Measurements from ENCODE around the gene LTBP2. TPM values are rescaled to one million over a fixed set of nuclear protein-coding genes. Genes with fewer than 3 reads are reported as not detected.

LTBP2 gene
- total RNA-seq, 1 experiment from 2014 or later = not detected

GRCh38 chr14:74568380-74568649 is 43.7 kb downstream of the LTBP2 start:
- Histone ChIP-seq H3K4me3 (ENCODE audit: low read length) (no peak overlapping the region), H3K9ac (ENCODE audit: low read length) (no peak overlapping the region), H4K20me1 (ENCODE audit: insufficient read depth, low read depth, low read length) (no peaks in the 10 kb centered on the region), H3K9me3 (ENCODE audit: low read length) (no peaks in the 10 kb centered on the region), H3K27ac (ENCODE audit: low read length) (no peak overlapping the region), H3K79me2 (ENCODE audit: low read length) (no peaks in the 10 kb centered on the region), H3K4me1 (ENCODE audit: low read length) (no peaks in the 10 kb centered on the region), H2AFZ (ENCODE audit: low read length) (no peak overlapping the region), H3K4me2 (ENCODE audit: low read depth, low read length, poor library complexity, severe bottlenecking) (no peak overlapping the region), H3K36me3 (ENCODE audit: insufficient read depth, low read length) (no peaks in the 10 kb centered on the region), H3K27me3 (ENCODE audit: low read length) (no peaks in the 10 kb centered on the region), H3K9me2 (replicated peaks; ENCODE audit: insufficient read depth, low read length) (no peaks in the 10 kb centered on the region)
- DNase-seq = no peak

GRCh38 chr14:74567646-74568379 is 44.2 kb downstream of the LTBP2 start:
- no peaks in the 10 kb centered on the region for H3K79me2 ChIP-seq (ENCODE audit: low read length)
- H3K36me3 ChIP-seq (ENCODE audit: insufficient read depth, low read length) = no peaks in the 10 kb centered on the region
- H3K9me2 ChIP-seq (replicated peaks; ENCODE audit: insufficient read depth, low read length) = no peaks in the 10 kb centered on the region
- no peaks in the 10 kb centered on the region for H4K20me1 ChIP-seq (ENCODE audit: insufficient read depth, low read depth, low read length)
- H3K4me3 ChIP-seq (ENCODE audit: low read length) = no peak overlapping the region
- no peak overlapping the region for H3K4me2 ChIP-seq (ENCODE audit: low read depth, low read length, poor library complexity, severe bottlenecking)
- no peaks in the 10 kb centered on the region for H3K27me3 ChIP-seq (ENCODE audit: low read length)
- H3K9me3 ChIP-seq (ENCODE audit: low read length) = no peaks in the 10 kb centered on the region
- no peak overlapping the region for H3K27ac ChIP-seq (ENCODE audit: low read length)
- no peak for DNase-seq
- H3K9ac ChIP-seq (ENCODE audit: low read length) = no peak overlapping the region
- H3K4me1 ChIP-seq (ENCODE audit: low read length) = no peaks in the 10 kb centered on the region
- H2AFZ ChIP-seq (ENCODE audit: low read length) = no peak overlapping the region

- no peak overlapping the region for H3K4me3 ChIP-seq (ENCODE audit: low read length)
- no peak overlapping the region for H3K9ac ChIP-seq (ENCODE audit: low read length)
- no peaks in the 10 kb centered on the region for H3K79me2 ChIP-seq (ENCODE audit: low read length)
- H4K20me1 ChIP-seq (ENCODE audit: insufficient read depth, low read depth, low read length) = no peaks in the 10 kb centered on the region
- H3K9me3 ChIP-seq (ENCODE audit: low read length) = no peaks in the 10 kb centered on the region
- H3K9me2 ChIP-seq (replicated peaks; ENCODE audit: insufficient read depth, low read length) = no peaks in the 10 kb centered on the region
- no peak for DNase-seq
- no peaks in the 10 kb centered on the region for H3K27me3 ChIP-seq (ENCODE audit: low read length)
- no peak overlapping the region for H3K4me2 ChIP-seq (ENCODE audit: low read depth, low read length, poor library complexity, severe bottlenecking)
- no peak overlapping the region for H2AFZ ChIP-seq (ENCODE audit: low read length)
- no peaks in the 10 kb centered on the region for H3K36me3 ChIP-seq (ENCODE audit: insufficient read depth, low read length)
- no peak overlapping the region for H3K27ac ChIP-seq (ENCODE audit: low read length)
- no peaks in the 10 kb centered on the region for H3K4me1 ChIP-seq (ENCODE audit: low read length)
These were observed 44.8 kb downstream of the LTBP2 start for GRCh38 chr14:74567219-74567618.

- H2AFZ ChIP-seq (ENCODE audit: low read length) = no peak overlapping the region
- no peaks in the 10 kb centered on the region for H3K9me3 ChIP-seq (ENCODE audit: low read length)
- H3K9ac ChIP-seq (ENCODE audit: low read length) = no peak overlapping the region
- no peak overlapping the region for H3K27ac ChIP-seq (ENCODE audit: low read length)
- no peaks in the 10 kb centered on the region for H3K27me3 ChIP-seq (ENCODE audit: low read length)
- no peaks in the 10 kb centered on the region for H3K9me2 ChIP-seq (replicated peaks; ENCODE audit: insufficient read depth, low read length)
- no peak for DNase-seq
- H3K36me3 ChIP-seq (ENCODE audit: insufficient read depth, low read length) = no peaks in the 10 kb centered on the region
- no peak overlapping the region for H3K4me3 ChIP-seq (ENCODE audit: low read length)
- H3K4me2 ChIP-seq (ENCODE audit: low read depth, low read length, poor library complexity, severe bottlenecking) = no peak overlapping the region
- no peaks in the 10 kb centered on the region for H3K79me2 ChIP-seq (ENCODE audit: low read length)
- H4K20me1 ChIP-seq (ENCODE audit: insufficient read depth, low read depth, low read length) = no peaks in the 10 kb centered on the region
- no peaks in the 10 kb centered on the region for H3K4me1 ChIP-seq (ENCODE audit: low read length)
These were observed 45.6 kb downstream of the LTBP2 start for GRCh38 chr14:74566174-74567141.

GRCh38 chr14:74563586-74564159 is 48.4 kb downstream of the LTBP2 start:
- H2AFZ ChIP-seq (ENCODE audit: low read length) = no peak overlapping the region

GRCh38 chr14:74563233-74563585 is 48.8 kb downstream of the LTBP2 start:
- Histone ChIP-seq H3K27me3 (ENCODE audit: low read length) (no peaks in the 10 kb centered on the region), H3K4me2 (ENCODE audit: low read depth, low read length, poor library complexity, severe bottlenecking) (no peak overlapping the region), H3K9ac (ENCODE audit: low read length) (no peak overlapping the region), H2AFZ (ENCODE audit: low read length) (no peak overlapping the region), H3K79me2 (ENCODE audit: low read length) (no peaks in the 10 kb centered on the region), H3K4me1 (ENCODE audit: low read length) (0 out of 2 replicates have a peak, but pooled peaks cover 4% of the 10 kb centered on the region), H3K27ac (ENCODE audit: low read length) (no peak overlapping the region), H3K9me3 (ENCODE audit: low read length) (no peaks in the 10 kb centered on the region), H4K20me1 (ENCODE audit: insufficient read depth, low read depth, low read length) (no peaks in the 10 kb centered on the region), H3K36me3 (ENCODE audit: insufficient read depth, low read length) (no peaks in the 10 kb centered on the region), H3K9me2 (replicated peaks; ENCODE audit: insufficient read depth, low read length) (no peaks in the 10 kb centered on the region), H3K4me3 (ENCODE audit: low read length) (no peak overlapping the region)
- no peak for DNase-seq

More at GRCh38 chr14:74563586-74564159, 48.4 kb downstream of the LTBP2 start:
- no peak for DNase-seq
- Histone ChIP-seq H3K9ac (ENCODE audit: low read length) (no peak overlapping the region), H3K9me3 (ENCODE audit: low read length) (no peaks in the 10 kb centered on the region), H3K27ac (ENCODE audit: low read length) (no peak overlapping the region), H3K4me3 (ENCODE audit: low read length) (no peak overlapping the region), H3K4me2 (ENCODE audit: low read depth, low read length, poor library complexity, severe bottlenecking) (no peak overlapping the region), H3K4me1 (ENCODE audit: low read length) (0 out of 2 replicates have a peak, but pooled peaks cover 4% of the 10 kb centered on the region), H3K9me2 (replicated peaks; ENCODE audit: insufficient read depth, low read length) (no peaks in the 10 kb centered on the region), H3K79me2 (ENCODE audit: low read length) (no peaks in the 10 kb centered on the region), H4K20me1 (ENCODE audit: insufficient read depth, low read depth, low read length) (no peaks in the 10 kb centered on the region), H3K36me3 (ENCODE audit: insufficient read depth, low read length) (no peaks in the 10 kb centered on the region), H3K27me3 (ENCODE audit: low read length) (no peaks in the 10 kb centered on the region)

- no peak overlapping the region for H2AFZ ChIP-seq (ENCODE audit: low read length)
- no peak overlapping the region for H3K27ac ChIP-seq (ENCODE audit: low read length)
- no peaks in the 10 kb centered on the region for H3K79me2 ChIP-seq (ENCODE audit: low read length)
- no peaks in the 10 kb centered on the region for H3K9me2 ChIP-seq (replicated peaks; ENCODE audit: insufficient read depth, low read length)
- H3K4me2 ChIP-seq (ENCODE audit: low read depth, low read length, poor library complexity, severe bottlenecking) = no peak overlapping the region
- no peaks in the 10 kb centered on the region for H3K27me3 ChIP-seq (ENCODE audit: low read length)
- no peaks in the 10 kb centered on the region for H3K9me3 ChIP-seq (ENCODE audit: low read length)
- DNase-seq = no peak
- no peak overlapping the region for H3K9ac ChIP-seq (ENCODE audit: low read length)
- 0 out of 2 replicates have a peak, but pooled peaks cover 4% of the 10 kb centered on the region for H3K4me1 ChIP-seq (ENCODE audit: low read length)
- no peaks in the 10 kb centered on the region for H4K20me1 ChIP-seq (ENCODE audit: insufficient read depth, low read depth, low read length)
- no peaks in the 10 kb centered on the region for H3K36me3 ChIP-seq (ENCODE audit: insufficient read depth, low read length)
- no peak overlapping the region for H3K4me3 ChIP-seq (ENCODE audit: low read length)
These were observed 49.4 kb downstream of the LTBP2 start for GRCh38 chr14:74562515-74563232.

GRCh38 chr14:74558655-74559054 is 53.4 kb downstream of the LTBP2 start:
- Histone ChIP-seq H3K9me2 (replicated peaks; ENCODE audit: insufficient read depth, low read length) (no peaks in the 10 kb centered on the region), H3K36me3 (ENCODE audit: insufficient read depth, low read length) (no peaks in the 10 kb centered on the region), H2AFZ (ENCODE audit: low read length) (no peak overlapping the region), H3K27me3 (ENCODE audit: low read length) (no peaks in the 10 kb centered on the region), H3K4me2 (ENCODE audit: low read depth, low read length, poor library complexity, severe bottlenecking) (no peak overlapping the region), H4K20me1 (ENCODE audit: insufficient read depth, low read depth, low read length) (no peaks in the 10 kb centered on the region), H3K4me1 (ENCODE audit: low read length) (0 out of 2 replicates have a peak, but pooled peaks cover 4% of the 10 kb centered on the region), H3K4me3 (ENCODE audit: low read length) (no peak overlapping the region), H3K9ac (ENCODE audit: low read length) (no peak overlapping the region), H3K27ac (ENCODE audit: low read length) (no peak overlapping the region), H3K9me3 (ENCODE audit: low read length) (no peaks in the 10 kb centered on the region), H3K79me2 (ENCODE audit: low read length) (no peaks in the 10 kb centered on the region)
- no peak for DNase-seq
